ENCODE data around the gene GALP.
"Not testable (repeated sequence)": the region's sequence is repeated elsewhere in the genome, so short reads cannot be mapped to it uniquely, and the experiment has no call there.

The GALP gene

DNA sequence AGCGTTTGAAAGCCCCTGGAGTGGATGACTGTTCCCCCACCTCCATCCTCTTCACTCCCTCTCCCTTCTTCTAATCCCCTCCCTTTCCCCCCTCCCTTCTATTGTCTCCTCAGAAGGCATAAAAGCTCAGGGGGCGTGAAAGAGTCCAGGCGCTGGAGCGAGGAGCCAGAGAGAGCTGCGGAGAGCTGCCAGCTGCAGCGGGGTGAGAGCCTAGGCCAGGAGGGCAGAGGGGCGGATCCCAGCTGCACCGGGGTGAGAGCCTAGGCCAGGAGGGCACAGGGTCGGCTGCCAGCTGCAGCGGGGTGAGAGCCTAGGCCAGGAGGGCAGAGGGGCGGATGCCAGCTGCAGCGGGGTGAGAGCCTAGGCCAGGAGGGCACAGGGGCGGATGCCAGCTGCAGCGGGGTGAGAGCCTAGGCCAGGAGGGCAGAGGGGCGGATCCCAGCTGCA, at the start of gene GALP:
TSS of gene GALP (plus strand) at position 148 of the 447 bp plus-strand sequence. CDS start 1,101 bp downstream, outside the sequence.
- H3K9ac ChIP-seq (ENCODE audit: low read length); H3K9me3 ChIP-seq (ENCODE audit: control insufficient read depth, low read length); H3K4me3 ChIP-seq (ENCODE audit: low read length); H3K36me3 ChIP-seq (ENCODE audit: control insufficient read depth, insufficient read depth, low read length); H3K4me1 ChIP-seq (ENCODE audit: control insufficient read depth, insufficient read depth, low read length): not testable (repeated sequence)
- H3K27me3 ChIP-seq (ENCODE audit: control insufficient read depth, insufficient read depth, low read length), result peaks cover 13% of the 10 kb centered on the region

DNA sequence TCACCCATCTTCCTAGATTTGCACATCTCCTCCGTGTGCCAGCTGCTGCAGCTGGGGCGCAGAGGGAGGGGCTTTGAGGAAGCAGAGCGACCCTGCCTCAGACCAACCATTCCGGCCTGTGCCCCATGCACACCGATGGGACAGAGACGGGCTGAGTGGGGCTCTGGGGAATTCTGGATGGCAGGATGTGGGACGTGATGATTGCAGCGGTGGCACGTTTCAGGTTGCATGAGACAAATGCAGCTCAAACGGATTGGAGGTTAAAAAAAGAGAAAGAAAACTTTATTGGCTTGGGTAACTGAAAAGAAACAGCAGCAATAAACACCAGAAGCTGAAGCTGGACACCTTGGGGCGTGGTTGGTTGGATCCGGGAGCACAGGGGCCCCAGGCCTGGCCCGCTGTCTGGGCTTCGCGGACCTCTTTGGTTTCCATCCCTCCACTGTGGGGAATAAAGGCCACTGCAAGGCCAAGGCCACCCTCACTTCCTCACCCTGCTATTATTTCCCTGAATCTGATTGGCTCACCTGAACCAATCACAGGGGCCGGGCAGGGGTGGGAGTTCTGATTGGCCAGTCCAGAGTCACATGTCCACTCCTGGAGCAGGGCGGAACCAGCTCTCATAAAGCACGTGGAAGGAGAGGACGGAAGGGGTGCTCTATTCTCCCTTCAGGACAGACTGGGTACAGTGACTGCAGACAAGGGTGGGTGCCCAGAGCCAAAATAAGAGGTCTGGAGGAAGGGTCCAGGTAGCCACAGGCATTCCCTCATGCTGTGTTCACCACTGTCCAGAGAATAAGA, 48.6 kb upstream of the GALP start:
- Histone ChIP-seq H3K9me3 (ENCODE audit: control insufficient read depth, low read length) (no peaks in the 10 kb centered on the region), H3K4me3 (ENCODE audit: low read length) (no peak overlapping the region), H3K9ac (ENCODE audit: low read length) (no peak overlapping the region), H3K36me3 (ENCODE audit: control insufficient read depth, insufficient read depth, low read length) (no peaks in the 10 kb centered on the region), H3K4me1 (ENCODE audit: control insufficient read depth, insufficient read depth, low read length) (no peaks in the 10 kb centered on the region), H3K27me3 (ENCODE audit: control insufficient read depth, insufficient read depth, low read length) (no peaks in the 10 kb centered on the region)

DNA sequence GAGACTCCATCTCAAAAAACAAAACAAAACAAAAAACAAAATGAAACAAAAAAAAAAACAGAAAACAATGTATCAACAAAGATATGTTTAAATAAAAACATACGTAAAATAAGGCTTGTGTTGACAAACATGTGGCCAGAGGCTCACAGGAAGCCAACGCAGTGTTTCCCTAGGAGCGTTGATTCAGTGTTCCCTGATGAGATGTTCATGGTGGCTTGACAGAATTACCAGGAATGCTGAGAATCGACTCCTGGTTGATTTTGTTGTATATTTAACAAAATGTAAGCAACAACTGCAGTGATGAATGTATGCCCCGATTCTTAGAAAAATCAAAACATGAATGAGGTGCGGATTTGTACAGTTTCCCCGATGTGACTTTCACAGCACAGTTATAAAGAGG, 45.8 kb upstream of the GALP start:
- Histone ChIP-seq H3K36me3 (ENCODE audit: control insufficient read depth, insufficient read depth, low read length) (no peaks in the 10 kb centered on the region), H3K4me1 (ENCODE audit: control insufficient read depth, insufficient read depth, low read length) (peaks cover 1% of the 10 kb centered on the region), H3K9ac (ENCODE audit: low read length) (no peak overlapping the region), H3K4me3 (ENCODE audit: low read length) (no peak overlapping the region), H3K27me3 (ENCODE audit: control insufficient read depth, insufficient read depth, low read length) (no peaks in the 10 kb centered on the region), H3K9me3 (ENCODE audit: control insufficient read depth, low read length) (no peaks in the 10 kb centered on the region)

DNA sequence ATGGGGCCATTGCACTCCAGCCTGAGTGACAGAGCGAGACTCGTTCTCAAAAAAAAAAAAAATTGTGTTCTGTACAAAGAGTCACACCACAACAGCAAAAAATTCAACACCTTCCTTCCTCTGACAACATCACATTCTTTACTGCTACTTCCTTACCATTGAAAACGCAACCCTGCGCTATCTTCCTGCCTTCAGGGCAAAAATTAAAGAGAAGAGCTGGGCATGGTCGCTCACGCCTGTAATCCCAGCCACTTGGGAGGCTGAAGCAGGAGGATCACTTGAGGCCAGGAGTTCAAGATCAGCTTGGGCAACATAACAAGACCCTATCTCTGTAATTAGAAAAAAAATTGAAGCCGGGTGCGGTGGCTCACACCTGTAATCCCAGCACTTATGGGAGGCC, 44.2 kb upstream of the GALP start:
- H3K9ac ChIP-seq (ENCODE audit: low read length), result no peak overlapping the region
- peaks cover 9% of the 10 kb centered on the region for H3K4me1 ChIP-seq (ENCODE audit: control insufficient read depth, insufficient read depth, low read length)
- H3K4me3 ChIP-seq (ENCODE audit: low read length), result no peak overlapping the region
- H3K9me3 ChIP-seq (ENCODE audit: control insufficient read depth, low read length), result no peaks in the 10 kb centered on the region
- no peaks in the 10 kb centered on the region for H3K27me3 ChIP-seq (ENCODE audit: control insufficient read depth, insufficient read depth, low read length)
- no peaks in the 10 kb centered on the region for H3K36me3 ChIP-seq (ENCODE audit: control insufficient read depth, insufficient read depth, low read length)

DNA sequence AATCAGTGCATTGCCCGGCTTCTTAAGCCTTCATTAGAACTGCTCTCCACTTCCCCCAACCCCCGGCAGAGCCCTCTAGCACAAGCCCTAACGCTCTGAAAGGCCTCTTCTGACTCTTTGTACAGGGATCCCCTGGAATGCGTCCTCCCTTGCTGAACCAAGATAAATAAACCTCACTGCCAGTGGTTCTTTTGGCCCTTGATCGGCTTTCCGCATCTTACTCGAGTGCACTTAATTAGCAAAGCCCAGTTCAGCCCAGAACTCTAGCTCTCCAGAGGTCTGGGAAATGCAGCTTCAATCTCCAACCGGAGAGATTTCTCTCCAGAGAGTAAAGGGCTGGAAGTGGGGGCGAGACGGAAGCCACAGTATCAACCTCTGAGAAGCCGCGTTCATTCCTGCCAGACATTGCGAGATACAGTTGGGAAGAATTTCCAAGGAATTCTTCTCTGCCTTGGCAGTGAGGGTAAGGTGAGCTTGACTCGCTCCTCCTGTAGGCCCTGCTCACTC, 43.4 kb upstream of the GALP start:
- Histone ChIP-seq H3K9ac (ENCODE audit: low read length) (no peak overlapping the region), H3K9me3 (ENCODE audit: control insufficient read depth, low read length) (no peaks in the 10 kb centered on the region), H3K4me1 (ENCODE audit: control insufficient read depth, insufficient read depth, low read length) (peaks cover 10% of the 10 kb centered on the region), H3K27me3 (ENCODE audit: control insufficient read depth, insufficient read depth, low read length) (no peaks in the 10 kb centered on the region), H3K36me3 (ENCODE audit: control insufficient read depth, insufficient read depth, low read length) (no peaks in the 10 kb centered on the region), H3K4me3 (ENCODE audit: low read length) (no peak overlapping the region)

DNA sequence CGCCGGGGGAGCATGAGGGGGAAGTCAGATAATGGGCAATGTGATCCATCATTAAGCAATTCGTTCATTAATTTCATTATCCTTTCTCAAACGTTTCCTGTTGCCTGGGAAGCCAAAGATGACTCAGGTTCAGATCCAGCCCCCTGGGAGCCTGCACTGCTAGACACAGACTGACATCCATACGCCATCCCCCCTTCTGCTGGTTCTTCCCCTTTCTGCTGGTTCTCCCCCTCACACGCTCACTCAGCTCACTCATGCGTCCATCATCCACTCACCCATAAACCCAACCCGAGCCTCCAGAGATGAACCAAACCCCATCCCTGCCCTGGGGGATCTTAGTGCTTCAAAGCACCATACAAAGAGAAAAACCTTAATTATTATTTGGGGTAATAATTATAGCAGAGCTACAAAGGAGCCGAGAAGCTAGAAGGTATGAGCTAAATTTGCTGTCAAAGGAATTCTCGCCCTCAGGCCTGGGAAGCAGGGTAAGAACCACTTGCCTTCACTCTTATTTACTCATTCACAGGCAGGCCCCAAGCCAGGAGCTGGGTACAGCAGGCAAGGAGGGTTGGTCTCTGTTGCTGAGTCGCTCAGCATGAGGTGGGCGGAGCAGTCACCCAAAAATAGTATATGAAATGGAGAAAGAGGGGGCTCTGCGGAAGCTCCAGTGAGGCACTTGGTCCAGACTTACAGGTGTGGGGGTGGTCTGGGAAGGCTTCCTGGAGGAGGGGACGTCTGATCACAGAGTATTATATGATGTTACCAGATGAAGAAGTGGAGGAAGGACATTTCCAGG, 41.8 kb upstream of the GALP start:
- H3K4me3 ChIP-seq (ENCODE audit: low read length), result no peak overlapping the region
- no peaks in the 10 kb centered on the region for H3K9me3 ChIP-seq (ENCODE audit: control insufficient read depth, low read length)
- H3K27me3 ChIP-seq (ENCODE audit: control insufficient read depth, insufficient read depth, low read length), result no peaks in the 10 kb centered on the region
- no peaks in the 10 kb centered on the region for H3K36me3 ChIP-seq (ENCODE audit: control insufficient read depth, insufficient read depth, low read length)
- no peak overlapping the region for H3K9ac ChIP-seq (ENCODE audit: low read length)
- peaks cover 18% of the 10 kb centered on the region for H3K4me1 ChIP-seq (ENCODE audit: control insufficient read depth, insufficient read depth, low read length)

DNA sequence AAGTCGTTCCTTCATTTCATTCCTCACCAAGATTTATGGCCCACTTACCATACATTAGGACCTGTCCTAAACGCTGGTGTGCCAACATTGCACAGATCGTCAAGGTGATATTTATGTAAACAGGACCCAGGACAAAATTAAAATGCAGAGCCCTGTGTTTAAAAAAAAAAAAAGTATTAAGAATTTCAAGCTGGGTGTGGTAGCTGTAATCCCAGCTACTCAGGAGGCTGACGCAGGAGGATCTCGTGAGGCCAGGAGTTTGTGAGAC, 41.2 kb upstream of the GALP start:
- Histone ChIP-seq H3K36me3 (ENCODE audit: control insufficient read depth, insufficient read depth, low read length) (no peaks in the 10 kb centered on the region), H3K9me3 (ENCODE audit: control insufficient read depth, low read length) (no peaks in the 10 kb centered on the region), H3K9ac (ENCODE audit: low read length) (no peak overlapping the region), H3K27me3 (ENCODE audit: control insufficient read depth, insufficient read depth, low read length) (no peaks in the 10 kb centered on the region), H3K4me3 (ENCODE audit: low read length) (no peak overlapping the region), H3K4me1 (ENCODE audit: control insufficient read depth, insufficient read depth, low read length) (peaks cover 18% of the 10 kb centered on the region)

DNA sequence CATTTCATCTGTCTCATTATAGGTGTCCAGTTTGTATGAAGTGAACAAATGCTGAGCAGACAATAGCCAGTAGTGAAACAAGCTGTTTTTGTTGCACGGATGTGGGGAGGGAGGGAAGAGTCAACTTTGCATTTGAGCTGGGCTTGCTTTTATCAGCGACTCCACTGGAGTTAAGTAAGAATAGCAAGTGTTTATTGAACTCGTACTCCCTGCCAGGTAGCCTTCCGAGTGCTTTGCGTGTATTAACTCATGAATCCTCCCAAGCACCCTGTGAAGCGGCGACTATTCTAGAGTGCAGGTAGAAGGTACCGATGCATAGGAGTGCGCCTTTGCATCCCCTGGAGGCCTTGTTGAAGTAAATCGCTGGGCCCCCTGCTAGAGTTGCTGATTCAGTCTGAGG, 39.4 kb upstream of the GALP start:
- Histone ChIP-seq H3K27me3 (ENCODE audit: control insufficient read depth, insufficient read depth, low read length) (no peaks in the 10 kb centered on the region), H3K9me3 (ENCODE audit: control insufficient read depth, low read length) (no peaks in the 10 kb centered on the region), H3K36me3 (ENCODE audit: control insufficient read depth, insufficient read depth, low read length) (no peaks in the 10 kb centered on the region), H3K4me1 (ENCODE audit: control insufficient read depth, insufficient read depth, low read length) (peaks cover 25% of the 10 kb centered on the region), H3K9ac (ENCODE audit: low read length) (no peak overlapping the region), H3K4me3 (ENCODE audit: low read length) (no peak overlapping the region)

DNA sequence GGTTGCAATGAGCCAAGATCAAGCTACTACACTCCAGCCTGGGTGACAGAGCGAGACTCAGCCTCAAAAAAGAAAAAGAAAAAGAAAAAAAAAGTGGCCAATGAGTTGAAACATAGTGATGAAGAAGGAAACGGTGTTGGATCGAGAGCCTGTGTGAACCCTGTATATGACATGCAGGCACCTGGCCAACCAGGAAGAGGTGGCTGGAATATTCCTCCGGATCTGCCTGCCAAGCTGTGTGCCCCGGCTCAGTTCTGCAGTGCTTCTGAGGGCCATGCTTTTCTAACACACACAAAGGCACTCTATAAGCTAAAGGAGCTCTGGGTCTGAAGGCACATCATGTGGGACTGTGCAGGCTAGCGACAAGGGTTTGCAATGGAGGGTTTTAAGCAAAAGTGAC, 38.4 kb upstream of the GALP start:
- H3K36me3 ChIP-seq (ENCODE audit: control insufficient read depth, insufficient read depth, low read length), result no peaks in the 10 kb centered on the region
- H3K9me3 ChIP-seq (ENCODE audit: control insufficient read depth, low read length), result no peaks in the 10 kb centered on the region
- H3K4me1 ChIP-seq (ENCODE audit: control insufficient read depth, insufficient read depth, low read length), result peaks cover 32% of the 10 kb centered on the region
- H3K4me3 ChIP-seq (ENCODE audit: low read length), result no peak overlapping the region
- no peaks in the 10 kb centered on the region for H3K27me3 ChIP-seq (ENCODE audit: control insufficient read depth, insufficient read depth, low read length)
- no peak overlapping the region for H3K9ac ChIP-seq (ENCODE audit: low read length)

DNA sequence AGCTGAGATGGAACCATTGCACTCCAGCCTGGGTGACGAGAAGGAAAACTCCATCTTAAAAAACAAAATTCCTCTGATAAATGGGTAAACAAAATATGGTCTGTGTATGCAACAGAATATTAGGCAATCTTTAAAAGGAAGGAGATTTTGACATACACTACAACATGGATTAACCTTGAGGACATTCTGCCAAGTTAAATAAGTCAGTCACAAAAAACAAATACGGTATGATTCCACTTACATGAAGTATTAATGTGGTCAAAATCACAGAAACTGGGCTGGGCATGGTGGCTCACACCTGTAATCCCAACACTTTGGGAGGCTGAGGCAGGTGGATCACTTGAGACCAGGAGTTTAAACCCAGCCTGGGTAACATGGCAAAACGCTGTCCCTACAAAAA, 37.7 kb upstream of the GALP start:
- no peak overlapping the region for H3K4me3 ChIP-seq (ENCODE audit: low read length)
- H3K36me3 ChIP-seq (ENCODE audit: control insufficient read depth, insufficient read depth, low read length), result no peaks in the 10 kb centered on the region
- H3K9me3 ChIP-seq (ENCODE audit: control insufficient read depth, low read length), result no peaks in the 10 kb centered on the region
- H3K4me1 ChIP-seq (ENCODE audit: control insufficient read depth, insufficient read depth, low read length), result peaks cover 39% of the 10 kb centered on the region
- H3K9ac ChIP-seq (ENCODE audit: low read length), result no peak overlapping the region
- H3K27me3 ChIP-seq (ENCODE audit: control insufficient read depth, insufficient read depth, low read length), result no peaks in the 10 kb centered on the region

DNA sequence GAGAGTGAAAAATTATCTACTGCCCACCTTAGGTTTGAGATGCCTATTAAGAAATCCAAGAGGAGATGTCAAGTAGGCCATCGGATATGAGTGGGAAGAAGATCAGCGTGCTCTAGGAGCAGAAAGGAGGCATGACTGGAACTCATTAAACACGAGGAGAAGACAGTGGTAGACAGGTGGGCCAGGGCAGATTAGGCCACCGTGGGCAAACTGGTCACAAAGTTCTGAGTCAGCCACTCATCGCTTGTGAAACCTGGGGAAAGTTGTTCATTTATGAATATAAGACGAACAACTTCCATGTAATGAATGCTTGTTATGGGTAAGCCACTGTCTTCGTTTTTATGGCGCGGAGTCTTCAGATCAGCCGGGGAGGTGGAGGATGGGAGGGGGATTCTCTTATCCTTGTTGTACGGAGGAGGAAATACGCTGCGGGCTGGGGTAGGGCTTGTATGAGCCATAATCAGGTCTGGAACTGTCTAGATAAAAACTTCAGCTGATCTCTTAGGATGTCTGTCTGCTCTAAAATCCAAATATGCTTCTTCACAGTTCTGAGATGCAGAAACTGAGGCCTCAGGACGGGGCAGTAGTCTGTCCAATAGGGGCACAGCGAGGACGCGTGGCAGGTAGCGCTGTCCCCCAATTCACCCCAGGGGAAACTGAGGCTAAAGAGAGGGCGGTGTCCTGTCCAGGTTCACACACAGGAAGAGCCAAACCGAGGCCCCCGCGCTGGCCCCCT, 35.8 kb upstream of the GALP start:
- H3K4me3 ChIP-seq (ENCODE audit: low read length), result peak overlapping the region; percentile 10
- no peaks in the 10 kb centered on the region for H3K27me3 ChIP-seq (ENCODE audit: control insufficient read depth, insufficient read depth, low read length)
- no peaks in the 10 kb centered on the region for H3K36me3 ChIP-seq (ENCODE audit: control insufficient read depth, insufficient read depth, low read length)
- peaks cover 49% of the 10 kb centered on the region for H3K4me1 ChIP-seq (ENCODE audit: control insufficient read depth, insufficient read depth, low read length)
- no peaks in the 10 kb centered on the region for H3K9me3 ChIP-seq (ENCODE audit: control insufficient read depth, low read length)
- peak overlapping the region; percentile 70 for H3K9ac ChIP-seq (ENCODE audit: low read length)
